GM12878 (cell line): ENCODE results near the gene ADK. TPM values are rescaled to one million over a fixed set of nuclear protein-coding genes. Genes with fewer than 3 reads are reported as not detected.

Experiments used
- ATF7 ChIP-seq: fragments of 450-650 bp; IDR thresholded peaks from 2 replicates; pipeline ENCODE4 v1.6.1; 2016; ENCODE audit warnings: low read depth, mild to moderate bottlenecking
- BCL11A ChIP-seq: IDR thresholded peaks from 2 replicates; pipeline ENCODE4 v1.6.1; 2011; ENCODE audit warnings: low read depth, low read length
- CHD2 ChIP-seq: IDR thresholded peaks from 2 replicates; pipeline ENCODE4 v1.6.1; 2011; ENCODE audit warnings: low read depth, low read length, improper control_type of control experiment, borderline replicate concordance
- DPF2 ChIP-seq: fragments of 450-650 bp; IDR thresholded peaks from 2 replicates; pipeline ENCODE4 v1.6.1; 2017; ENCODE audit warnings: mild to moderate bottlenecking
- ESRRA ChIP-seq: IDR thresholded peaks from 2 replicates; pipeline ENCODE4 v1.6.1; 2012; ENCODE audit warnings: mild to moderate bottlenecking, low read length, improper control_type of control experiment
- FOXK2 ChIP-seq: fragments of 450-650 bp; IDR thresholded peaks from 2 replicates; pipeline ENCODE4 v1.6.1; 2017; ENCODE audit warnings: mild to moderate bottlenecking, moderate library complexity
- IKZF1 ChIP-seq: fragments of 450-650 bp; conservative IDR thresholded peaks from 2 replicates; pipeline ENCODE4 v1.6.1; 2017; ENCODE audit warnings: antibody characterized with exemption, mild to moderate bottlenecking
- IRF4 ChIP-seq: IDR thresholded peaks from 2 replicates; pipeline ENCODE4 v1.6.1; 2011; ENCODE audit warnings: low read depth, low read length
- JUNB ChIP-seq: IDR thresholded peaks from 2 replicates; pipeline ENCODE4 v1.6.1; 2016; ENCODE audit warnings: antibody characterized with exemption, mild to moderate bottlenecking
- POLR2A ChIP-seq: IDR thresholded peaks from 2 replicates; pipeline ENCODE4 v1.6.1; 2011; ENCODE audit warnings: low read depth, mild to moderate bottlenecking, low read length
- RBBP5 ChIP-seq: fragments of 200-600 bp; sonication (generic); conservative IDR thresholded peaks from 2 replicates; pipeline ENCODE4 v1.6.1; 2016
- RUNX3 ChIP-seq: IDR thresholded peaks from 2 replicates; pipeline ENCODE4 v1.6.1; 2012; ENCODE audit warnings: low read length, inconsistent platforms
- SMAD1 ChIP-seq: fragments of 450-650 bp; IDR thresholded peaks from 2 replicates; pipeline ENCODE4 v1.6.1; 2018; ENCODE audit warnings: mild to moderate bottlenecking, low read depth; ENCODE audit not compliant: partially characterized antibody
- SMAD5 ChIP-seq: IDR thresholded peaks from 2 replicates; pipeline ENCODE4 v1.6.1; 2016; ENCODE audit warnings: antibody characterized with exemption, low read depth
- SMARCA5 ChIP-seq: fragments of 450-650 bp; IDR thresholded peaks from 2 replicates; pipeline ENCODE4 v1.6.1; 2017; ENCODE audit warnings: mild to moderate bottlenecking
- SREBF2 ChIP-seq: IDR thresholded peaks from 2 replicates; pipeline ENCODE4 v1.6.1; 2012; ENCODE audit warnings: mild to moderate bottlenecking, low read length
- TBL1XR1 ChIP-seq: IDR thresholded peaks from 2 replicates; pipeline ENCODE4 v1.6.1; 2012; ENCODE audit warnings: low read depth, low read length, improper control_type of control experiment
- TCF7 ChIP-seq: IDR thresholded peaks from 2 replicates; pipeline ENCODE4 v1.6.1; 2014; ENCODE audit warnings: antibody characterized with exemption, borderline replicate concordance
- ZNF207 ChIP-seq: fragments of 450-650 bp; IDR thresholded peaks from 2 replicates; pipeline ENCODE4 v1.6.1; 2014; ENCODE audit warnings: antibody characterized with exemption, mild to moderate bottlenecking, borderline replicate concordance
- ZNF384 ChIP-seq: IDR thresholded peaks from 2 replicates; pipeline ENCODE4 v1.6.1; 2012; ENCODE audit warnings: low read depth, mild to moderate bottlenecking, low read length, improper control_type of control experiment, borderline replicate concordance
- ZSCAN29 ChIP-seq: fragments of 450-650 bp; IDR thresholded peaks from 2 replicates; pipeline ENCODE4 v1.6.1; 2017; ENCODE audit warnings: mild to moderate bottlenecking, moderate library complexity
- polyA plus RNA-seq, 11 experiments: library from polyadenylated mRNA; depleted of rRNA in 4 of 11; unstranded in 6 of 11; stranded (reverse) in 5 of 11; fragments of >200 nt; fragmentation: Nextera tagmentation in 4 of 11; fragmentation: Illumina TruSeq in 1 of 11; extraction: Ambion mirVana in 4 of 11; extraction: Trizol in 1 of 11; gene quantifications; 1 replicate in 1 of 11; 2 replicates in 10 of 11; pipeline versions ENCODE4 v1.2.1 to v1.2.3, GENCODE V29; 2011 to 2016; ENCODE audit warnings: inconsistent platforms in 2 of 11, missing spikeins in 2 of 11, low read depth in 1 of 11
- total RNA-seq, 4 experiments: library from RNA; depleted of rRNA in 3 of 4; stranded (reverse); fragments of >200 nt in 3 of 4; fragmentation: Illumina TruSeq in 1 of 4; extraction: Trizol in 1 of 4; gene quantifications; 2 replicates each; pipeline versions ENCODE4 v1.2.1 to v1.2.3, GENCODE V29; 2013 to 2021
- TF ChIP-seq, protein P1 (sequence below): fragments of 450-650 bp; IDR thresholded peaks from 2 replicates; pipeline ENCODE4 v1.6.1; 2017; ENCODE audit warnings: antibody characterized with exemption, mild to moderate bottlenecking, moderate library complexity
- TF ChIP-seq, protein P2 (sequence below): fragments of 450-650 bp; IDR thresholded peaks from 2 replicates; pipeline ENCODE4 v1.6.1; 2017; ENCODE audit warnings: mild to moderate bottlenecking, low read depth, inconsistent platforms; ENCODE audit not compliant: poor library complexity, severe bottlenecking
- TF ChIP-seq, protein P3 (sequence below): IDR thresholded peaks from 2 replicates; pipeline ENCODE4 v1.6.1; 2011; ENCODE audit warnings: mild to moderate bottlenecking, low read depth, low read length, moderate library complexity; ENCODE audit not compliant: insufficient replicate concordance
- TF ChIP-seq, protein P4 (sequence below): IDR thresholded peaks from 2 replicates; pipeline ENCODE4 v1.6.1; 2012; ENCODE audit warnings: low read length, inconsistent platforms

ADK gene
- total and polyA plus RNA-seq, 10 of the 15 experiments (the other 5 are each of a cell fraction or from before 2014, with no cell fraction given): 42.0 to 151 (median 81.6) TPM

DNA sequence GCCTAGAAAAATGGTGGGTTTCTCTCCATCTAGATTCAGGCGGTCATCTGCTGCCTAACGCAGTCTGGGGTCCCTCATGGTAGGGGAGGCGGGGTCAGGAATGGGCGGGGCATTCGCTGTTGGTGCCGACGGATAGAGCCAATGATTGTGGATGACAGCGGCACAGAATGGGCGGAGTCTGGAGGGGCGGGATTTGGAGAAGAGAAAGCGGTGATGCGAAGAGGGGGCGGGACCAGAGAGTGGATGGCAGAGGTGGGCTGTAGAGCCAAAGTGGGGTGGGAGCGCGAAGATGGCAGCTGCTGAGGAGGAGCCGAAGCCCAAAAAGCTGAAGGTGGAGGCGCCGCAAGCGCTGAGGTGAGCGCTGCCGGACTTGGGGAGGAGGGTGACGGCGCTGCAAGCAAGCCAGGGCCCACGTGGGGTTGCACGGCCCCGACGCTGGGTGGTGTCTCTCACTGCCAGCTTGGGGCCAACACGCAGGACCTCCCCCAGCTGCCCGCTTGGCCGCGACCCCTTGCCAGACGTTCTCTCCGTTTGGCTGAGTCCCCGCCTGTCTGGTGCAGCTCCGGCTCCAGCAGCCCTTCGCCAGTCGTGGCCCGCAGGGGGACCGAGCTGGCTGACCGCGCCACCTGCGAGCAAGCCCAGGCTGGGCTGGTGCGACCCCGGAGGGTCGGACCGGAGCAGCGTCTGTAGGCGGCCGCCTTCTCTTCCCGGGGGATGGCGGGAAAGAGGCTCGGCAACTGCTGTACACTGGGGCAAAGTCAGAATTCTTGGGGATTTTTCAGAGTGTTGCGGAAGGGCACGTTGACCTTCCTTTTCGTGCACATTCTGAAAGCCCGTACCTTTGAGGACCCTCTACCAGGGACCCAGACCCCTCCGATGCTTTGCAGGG lies at the start of gene ADK (continued):
- TF ChIP-seq, protein P1, sequence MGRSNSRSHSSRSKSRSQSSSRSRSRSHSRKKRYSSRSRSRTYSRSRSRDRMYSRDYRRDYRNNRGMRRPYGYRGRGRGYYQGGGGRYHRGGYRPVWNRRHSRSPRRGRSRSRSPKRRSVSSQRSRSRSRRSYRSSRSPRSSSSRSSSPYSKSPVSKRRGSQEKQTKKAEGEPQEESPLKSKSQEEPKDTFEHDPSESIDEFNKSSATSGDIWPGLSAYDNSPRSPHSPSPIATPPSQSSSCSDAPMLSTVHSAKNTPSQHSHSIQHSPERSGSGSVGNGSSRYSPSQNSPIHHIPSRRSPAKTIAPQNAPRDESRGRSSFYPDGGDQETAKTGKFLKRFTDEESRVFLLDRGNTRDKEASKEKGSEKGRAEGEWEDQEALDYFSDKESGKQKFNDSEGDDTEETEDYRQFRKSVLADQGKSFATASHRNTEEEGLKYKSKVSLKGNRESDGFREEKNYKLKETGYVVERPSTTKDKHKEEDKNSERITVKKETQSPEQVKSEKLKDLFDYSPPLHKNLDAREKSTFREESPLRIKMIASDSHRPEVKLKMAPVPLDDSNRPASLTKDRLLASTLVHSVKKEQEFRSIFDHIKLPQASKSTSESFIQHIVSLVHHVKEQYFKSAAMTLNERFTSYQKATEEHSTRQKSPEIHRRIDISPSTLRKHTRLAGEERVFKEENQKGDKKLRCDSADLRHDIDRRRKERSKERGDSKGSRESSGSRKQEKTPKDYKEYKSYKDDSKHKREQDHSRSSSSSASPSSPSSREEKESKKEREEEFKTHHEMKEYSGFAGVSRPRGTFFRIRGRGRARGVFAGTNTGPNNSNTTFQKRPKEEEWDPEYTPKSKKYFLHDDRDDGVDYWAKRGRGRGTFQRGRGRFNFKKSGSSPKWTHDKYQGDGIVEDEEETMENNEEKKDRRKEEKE: no peak
- TF ChIP-seq SMAD1 (no peak), POLR2A (peak; percentile 84), FOXK2 (no peak), ZSCAN29 (no peak), RUNX3 (no peak), TCF7 (no peak), ZNF207 (no peak), ESRRA (no peak; the same call in 1 of the 2 replicates), RBBP5 (no peak), DPF2 (peak; percentile 64), ZNF384 (no peak), IKZF1 (peak; percentile 41), CHD2 (0 out of 2 replicates have a peak, but pooled peaks have one; percentile 11), ATF7 (no peak), IRF4 (0 out of 2 replicates have a peak, but pooled peaks have one; percentile 15), SMAD5 (peak; percentile 20; the same call in 1 of the 2 replicates), JUNB (no peak), TBL1XR1 (no peak), SMARCA5 (peak; percentile 89; the same call in 1 of the 2 replicates), BCL11A (no peak), SREBF2 (no peak)
- TF ChIP-seq, protein P2, sequence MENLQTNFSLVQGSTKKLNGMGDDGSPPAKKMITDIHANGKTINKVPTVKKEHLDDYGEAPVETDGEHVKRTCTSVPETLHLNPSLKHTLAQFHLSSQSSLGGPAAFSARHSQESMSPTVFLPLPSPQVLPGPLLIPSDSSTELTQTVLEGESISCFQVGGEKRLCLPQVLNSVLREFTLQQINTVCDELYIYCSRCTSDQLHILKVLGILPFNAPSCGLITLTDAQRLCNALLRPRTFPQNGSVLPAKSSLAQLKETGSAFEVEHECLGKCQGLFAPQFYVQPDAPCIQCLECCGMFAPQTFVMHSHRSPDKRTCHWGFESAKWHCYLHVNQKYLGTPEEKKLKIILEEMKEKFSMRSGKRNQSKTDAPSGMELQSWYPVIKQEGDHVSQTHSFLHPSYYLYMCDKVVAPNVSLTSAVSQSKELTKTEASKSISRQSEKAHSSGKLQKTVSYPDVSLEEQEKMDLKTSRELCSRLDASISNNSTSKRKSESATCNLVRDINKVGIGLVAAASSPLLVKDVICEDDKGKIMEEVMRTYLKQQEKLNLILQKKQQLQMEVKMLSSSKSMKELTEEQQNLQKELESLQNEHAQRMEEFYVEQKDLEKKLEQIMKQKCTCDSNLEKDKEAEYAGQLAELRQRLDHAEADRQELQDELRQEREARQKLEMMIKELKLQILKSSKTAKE: no peak
- TF ChIP-seq, protein P3, sequence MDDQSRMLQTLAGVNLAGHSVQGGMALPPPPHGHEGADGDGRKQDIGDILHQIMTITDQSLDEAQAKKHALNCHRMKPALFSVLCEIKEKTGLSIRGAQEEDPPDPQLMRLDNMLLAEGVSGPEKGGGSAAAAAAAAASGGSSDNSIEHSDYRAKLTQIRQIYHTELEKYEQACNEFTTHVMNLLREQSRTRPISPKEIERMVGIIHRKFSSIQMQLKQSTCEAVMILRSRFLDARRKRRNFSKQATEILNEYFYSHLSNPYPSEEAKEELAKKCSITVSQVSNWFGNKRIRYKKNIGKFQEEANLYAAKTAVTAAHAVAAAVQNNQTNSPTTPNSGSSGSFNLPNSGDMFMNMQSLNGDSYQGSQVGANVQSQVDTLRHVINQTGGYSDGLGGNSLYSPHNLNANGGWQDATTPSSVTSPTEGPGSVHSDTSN: no peak
- TF ChIP-seq, protein P4, sequence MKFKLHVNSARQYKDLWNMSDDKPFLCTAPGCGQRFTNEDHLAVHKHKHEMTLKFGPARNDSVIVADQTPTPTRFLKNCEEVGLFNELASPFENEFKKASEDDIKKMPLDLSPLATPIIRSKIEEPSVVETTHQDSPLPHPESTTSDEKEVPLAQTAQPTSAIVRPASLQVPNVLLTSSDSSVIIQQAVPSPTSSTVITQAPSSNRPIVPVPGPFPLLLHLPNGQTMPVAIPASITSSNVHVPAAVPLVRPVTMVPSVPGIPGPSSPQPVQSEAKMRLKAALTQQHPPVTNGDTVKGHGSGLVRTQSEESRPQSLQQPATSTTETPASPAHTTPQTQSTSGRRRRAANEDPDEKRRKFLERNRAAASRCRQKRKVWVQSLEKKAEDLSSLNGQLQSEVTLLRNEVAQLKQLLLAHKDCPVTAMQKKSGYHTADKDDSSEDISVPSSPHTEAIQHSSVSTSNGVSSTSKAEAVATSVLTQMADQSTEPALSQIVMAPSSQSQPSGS: no peak
